ENCODE data around the gene ABCF2. TPM values are rescaled to one million over a fixed set of nuclear protein-coding genes. Genes with fewer than 3 reads are reported as not detected.

ABCF2 gene
- 70.1 and 85.5 TPM in 2 replicates for total RNA-seq

GRCh38 chr7:151226875-151227782, at the start of gene ABCF2:
Gene ABCF2, minus strand, starts transcription at chr7:151227205. Its CDS starts 747 bp downstream, at chr7:151226458.

GRCh38 chr7:151248346-151249033, 21.5 kb upstream of the ABCF2 start, which contains the start of gene SMARCD3:
Gene SMARCD3, minus strand, starts transcription at chr7:151248694. Its CDS starts 132 bp downstream, at chr7:151248562.

GRCh38 chr7:151232091-151232916, 5.3 kb upstream of the ABCF2 start, which contains the start of gene CHPF2:
Gene CHPF2, plus strand, starts transcription at chr7:151232483. Its CDS starts 1,529 bp downstream, at chr7:151234012.

GRCh38 chr7:151210087-151210854, 16.7 kb downstream of the ABCF2 start, which contains the start of gene H2BK1:
Gene H2BK1, minus strand, starts transcription at chr7:151210488. Its CDS starts 170 bp downstream, at chr7:151210318.

GRCh38 chr7:151186640-151187408, 40.2 kb downstream of the ABCF2 start, which contains the start of gene ASB10:
Gene ASB10, minus strand, starts transcription at chr7:151187250. Its CDS starts 120 bp downstream, at chr7:151187130.

GRCh38 chr7:151167197-151167961, 59.6 kb downstream of the ABCF2 start, which contains the start of gene GBX1:
Gene GBX1, minus strand, starts transcription at chr7:151167694. Its CDS starts 146 bp downstream, at chr7:151167548.

Other genes with a start within 250 kb of the ABCF2 start
- 0.21 and 0.24 TPM in 2 replicates for gene KCNH2, start 248.9 kb downstream of the ABCF2 start, total RNA-seq
- gene NOS3, start 236.2 kb downstream of the ABCF2 start, total RNA-seq, result 0.64 TPM in 1 of 2 replicates, not detected in the other
- gene ATG9B, start 202.7 kb downstream of the ABCF2 start, total RNA-seq, result 0.24 TPM in 1 of 2 replicates, not detected in the other
- 13.9 and 14.9 TPM in 2 replicates for gene ABCB8, start 198.8 kb downstream of the ABCF2 start, total RNA-seq
- gene ASIC3, start 178.7 kb downstream of the ABCF2 start, total RNA-seq, result 0.21 TPM in 1 of 2 replicates, not detected in the other
- gene CDK5, start 169.3 kb downstream of the ABCF2 start, total RNA-seq, result 14.1 and 18.1 TPM in 2 replicates
- 27.5 and 48.2 TPM in 2 replicates for gene SLC4A2, start 167.6 kb downstream of the ABCF2 start, total RNA-seq
- gene FASTK, start 146.4 kb downstream of the ABCF2 start, total RNA-seq, result 71.0 and 78.1 TPM in 2 replicates
- gene TMUB1, start 143.7 kb downstream of the ABCF2 start, total RNA-seq, result 26.9 and 27.2 TPM in 2 replicates
- gene AGAP3, start 140.7 kb downstream of the ABCF2 start, total RNA-seq, result 99.0 and 106 TPM in 2 replicates
- gene GBX1, start 59.5 kb downstream of the ABCF2 start, total RNA-seq, result 0.24 TPM in 1 of 2 replicates, not detected in the other
- not detected in 2 replicates for gene ASB10, start 40.0 kb downstream of the ABCF2 start, total RNA-seq
- not detected in 2 replicates for gene H2BK1, start 16.7 kb downstream of the ABCF2 start, total RNA-seq
- 32.8 and 47.0 TPM in 2 replicates for gene CHPF2, start 5.3 kb upstream of the ABCF2 start, total RNA-seq
- gene SMARCD3, start 21.5 kb upstream of the ABCF2 start, total RNA-seq, result 6.8 and 13.0 TPM in 2 replicates
- gene NUB1, start 114.6 kb upstream of the ABCF2 start, total RNA-seq, result 31.6 and 43.1 TPM in 2 replicates
- gene WDR86, start 182.8 kb upstream of the ABCF2 start, total RNA-seq, result 0.24 and 1.3 TPM in 2 replicates
- gene CRYGN, start 212.9 kb upstream of the ABCF2 start, total RNA-seq, result not detected in 2 replicates

Data from tracheal epithelial cell (primary cell).